K562 (cell line): ENCODE results near the gene FDX2. TPM values are rescaled to one million over a fixed set of nuclear protein-coding genes. Genes with fewer than 3 reads are reported as not detected.

Source experiments
- CAMTA2 ChIP-seq: fragments of 250-450 bp; sonication (Bioruptor Pico); conservative IDR thresholded peaks from 2 replicates; pipeline ENCODE4 v1.5.1; 2022
- CREM ChIP-seq: IDR thresholded peaks from 2 replicates; pipeline ENCODE4 v1.6.1; 2014; ENCODE audit warnings: antibody characterized with exemption, low read depth
- ETS2 ChIP-seq: IDR thresholded peaks from 2 replicates; pipeline ENCODE4 v1.6.1; 2016; ENCODE audit warnings: borderline replicate concordance, missing genetic modification characterization, mild to moderate bottlenecking, moderate library complexity, missing compliant biosample characterization; ENCODE audit not compliant: poor library complexity, severe bottlenecking
- GTF2A2 ChIP-seq: IDR thresholded peaks from 2 replicates; pipeline ENCODE4 v1.6.1; 2016; ENCODE audit warnings: mild to moderate bottlenecking, missing genetic modification characterization, missing compliant biosample characterization
- NBN ChIP-seq: fragments of 450-650 bp; IDR thresholded peaks from 2 replicates; pipeline ENCODE4 v1.6.1; 2016; ENCODE audit warnings: low read depth, mild to moderate bottlenecking
- NR2C2 ChIP-seq, 2 experiments: fragments of 200-800 bp in 1 of 2; sonication (Bioruptor generic) in 1 of 2; sonication (generic) in 1 of 2; formaldehyde crosslinking in 1 of 2; IDR thresholded peaks; 2 replicates each; pipeline versions ENCODE4 v1.6.1 to v1.8.0; 2016 to 2022; ENCODE audit warnings: mild to moderate bottlenecking in 1 of 2, missing compliant biosample characterization in 1 of 2, missing genetic modification characterization in 1 of 2, missing genetic modification reagents in 1 of 2
- PYGO2 ChIP-seq: fragments of 450-650 bp; IDR thresholded peaks from 2 replicates; pipeline ENCODE4 v1.6.1; 2016; ENCODE audit warnings: mild to moderate bottlenecking, missing genetic modification characterization, moderate library complexity, missing compliant biosample characterization
- RB1 ChIP-seq: fragments of 450-650 bp; IDR thresholded peaks from 2 replicates; pipeline ENCODE4 v1.6.1; 2017; ENCODE audit warnings: low read depth, mild to moderate bottlenecking
- RBFOX2 ChIP-seq: fragments of 200-400 bp; formaldehyde crosslinking; IDR thresholded peaks from 2 replicates; pipeline ENCODE4 v1.6.1; 2017; ENCODE audit warnings: low read depth, mild to moderate bottlenecking, low read length, moderate library complexity
- SIX5 ChIP-seq, 2 experiments: IDR thresholded peaks; 2 replicates each; pipeline ENCODE4 v1.6.1; 2011; ENCODE audit warnings: low read length in 2 of 2, borderline replicate concordance in 1 of 2, low read depth in 1 of 2, mild to moderate bottlenecking in 1 of 2, moderate library complexity in 1 of 2; ENCODE audit not compliant: insufficient read depth in 1 of 2
- ZMIZ1 ChIP-seq, 2 experiments: fragments of 150-350 bp in 1 of 2; IDR thresholded peaks; 2 replicates each; pipeline ENCODE4 v1.6.1; 2012 to 2016; ENCODE audit warnings: low read depth in 2 of 2, low read length in 2 of 2, mild to moderate bottlenecking in 1 of 2, moderate library complexity in 1 of 2
- ZNF12 ChIP-seq: sonication (generic); formaldehyde crosslinking; IDR thresholded peaks from 2 replicates; pipeline ENCODE4 v1.4.0; 2020; ENCODE audit warnings: mild to moderate bottlenecking, missing genetic modification reagents
- ZNF217 ChIP-seq: sonication (generic); formaldehyde crosslinking; IDR thresholded peaks from 2 replicates; pipeline ENCODE4 v1.8.0; 2022; ENCODE audit warnings: mild to moderate bottlenecking, missing genetic modification reagents
- ZNF232 ChIP-seq: sonication (generic); formaldehyde crosslinking; IDR thresholded peaks from 2 replicates; pipeline ENCODE4 v1.8.0; 2022; ENCODE audit warnings: mild to moderate bottlenecking, missing genetic modification reagents
- ZNF318 ChIP-seq, 2 experiments: fragments of 450-650 bp; IDR thresholded peaks; 2 replicates each; pipeline ENCODE4 v1.6.1; 2016; ENCODE audit warnings: mild to moderate bottlenecking in 2 of 2, borderline replicate concordance in 1 of 2, low read depth in 1 of 2, moderate library complexity in 1 of 2
- ZNF384 ChIP-seq: IDR thresholded peaks from 2 replicates; pipeline ENCODE4 v1.6.1; 2012; ENCODE audit warnings: low read depth, low read length, improper control_type of control experiment
- ZNF707 ChIP-seq: fragments of 250-450 bp; sonication (Bioruptor Pico); conservative IDR thresholded peaks from 2 replicates; pipeline ENCODE4 v1.8.0; 2022; ENCODE audit warnings: inconsistent platforms, mild to moderate bottlenecking, moderate library complexity
- polyA plus RNA-seq, 8 experiments: library from polyadenylated mRNA; depleted of rRNA in 4 of 8; stranded (reverse) in 5 of 8; unstranded in 3 of 8; fragments of >200 nt; fragmentation: Nextera tagmentation in 2 of 8; fragmentation: Illumina TruSeq in 1 of 8; extraction: Ambion mirVana in 2 of 8; extraction: Trizol in 1 of 8; gene quantifications; 2 replicates each; pipeline versions ENCODE4 v1.2.1 to v1.2.3, GENCODE V29; 2011 to 2014; ENCODE audit warnings: inconsistent platforms in 1 of 8, missing spikeins in 1 of 8
- total RNA-seq, 7 experiments: library from RNA; depleted of rRNA in 6 of 7; stranded (reverse); fragments of >200 nt in 6 of 7; fragmentation: Illumina TruSeq in 2 of 7; extraction: Trizol in 2 of 7; gene quantifications; 2 replicates each; pipeline versions ENCODE4 v1.2.1 to v1.2.3, GENCODE V29; 2011 to 2021; ENCODE audit warnings: low replicate concordance in 1 of 7

FDX2 gene
- total and polyA plus RNA-seq, 9 of the 15 experiments (the other 6 are each of a cell fraction or from before 2014, with no cell fraction given) = 2.5 to 49.8 (median 29.7) TPM

- no peak for TF ChIP-seq ZNF318 (IDR thresholded peaks at IDR 0.05; ENCODE audit: borderline replicate concordance in 1 of 2, low read depth in 1 of 2)
- no peak for TF ChIP-seq ZNF217 (CRISPR knock-in tag)
- peak; percentile 43 for TF ChIP-seq RBFOX2
- TF ChIP-seq ZMIZ1 (IDR thresholded peaks at IDR 0.05; ENCODE audit: low read depth in 2 of 2, low read length in 2 of 2) = peak in 1 of 2 experiments; percentile 31; a peak in 1 of 4 replicates
- no peak for TF ChIP-seq NBN
- TF ChIP-seq PYGO2 (tag) = no peak
- no peak for TF ChIP-seq SIX5 (IDR thresholded peaks at IDR 0.05; ENCODE audit: borderline replicate concordance in 1 of 2, insufficient read depth in 1 of 2, low read depth in 1 of 2, low read length in 2 of 2)
- TF ChIP-seq ZNF232 (CRISPR knock-in tag) = 0 out of 2 replicates have a peak, but pooled peaks have one; percentile 35
- TF ChIP-seq ZNF384 = no peak
- TF ChIP-seq NR2C2 (CRISPR knock-in tag; IDR thresholded peaks at IDR 0.05) = 0 out of 2 replicates have a peak, but pooled peaks have one; percentile 29
- no peak for TF ChIP-seq NR2C2 (tag; IDR thresholded peaks at IDR 0.05)
- no peak for TF ChIP-seq ETS2 (tag)
- 0 out of 2 replicates have a peak, but pooled peaks have one; percentile 63 for TF ChIP-seq ZNF12 (CRISPR knock-in tag)
- peak; percentile 66 for TF ChIP-seq CREM
- no peak for TF ChIP-seq ZNF707
- TF ChIP-seq CAMTA2 (CRISPR knock-in tag) = no peak
- no peak for TF ChIP-seq GTF2A2 (tag)
- TF ChIP-seq RB1 = 0 out of 2 replicates have a peak, but pooled peaks have one; percentile 18
Measured at GRCh38 chr19:10270180-10270615, 45.6 kb downstream of the FDX2 start (continued).
